IPS-11a (cell line): ENCODE results near the gene ACOT13.
A peak's percentile ranks its signal among the peaks of the same experiment; 100 is the strongest.
"Not testable (repeated sequence)": the region's sequence is repeated elsewhere in the genome, so short reads cannot be mapped to it uniquely, and the experiment has no call there.

ENCODE experiments used
- H3K4me3 ChIP-seq: one replicate; pipeline ENCODE4 v1.5.1; 2013; ENCODE audit warnings: low read depth, low read length, control low read depth

The ACOT13 gene

GRCh38 chr6:24721461-24722215, 54.8 kb downstream of the ACOT13 start:
- peak overlapping the region; percentile 60 for H3K4me3 ChIP-seq

GRCh38 chr6:24723270-24723669, 56.4 kb downstream of the ACOT13 start:
- no peak overlapping the region for H3K4me3 ChIP-seq

GRCh38 chr6:24730653-24731052, 63.8 kb downstream of the ACOT13 start:
- not testable (repeated sequence) for H3K4me3 ChIP-seq

- not testable (repeated sequence) for H3K4me3 ChIP-seq
Observed at GRCh38 chr6:24731456-24732134, 64.7 kb downstream of the ACOT13 start.

GRCh38 chr6:24734166-24734565, 67.3 kb downstream of the ACOT13 start:
- H3K4me3 ChIP-seq, result no peak overlapping the region

- not testable (repeated sequence) for H3K4me3 ChIP-seq
Observed at GRCh38 chr6:24734710-24735109, 67.8 kb downstream of the ACOT13 start.

- H3K4me3 ChIP-seq, result no peak overlapping the region
Observed at GRCh38 chr6:24738741-24739140, 71.9 kb downstream of the ACOT13 start.

GRCh38 chr6:24740861-24741260, 74.0 kb downstream of the ACOT13 start:
- no peak overlapping the region for H3K4me3 ChIP-seq

- H3K4me3 ChIP-seq, result no peak overlapping the region
Observed at GRCh38 chr6:24742216-24742738, 75.4 kb downstream of the ACOT13 start.

GRCh38 chr6:24743265-24743943, 76.5 kb downstream of the ACOT13 start:
- H3K4me3 ChIP-seq, result no peak overlapping the region

GRCh38 chr6:24743944-24744335, 77.1 kb downstream of the ACOT13 start:
- no peak overlapping the region for H3K4me3 ChIP-seq

GRCh38 chr6:24744911-24745310, 78.0 kb downstream of the ACOT13 start:
- no peak overlapping the region for H3K4me3 ChIP-seq

- H3K4me3 ChIP-seq, result no peak overlapping the region
Observed at GRCh38 chr6:24749297-24749696, 82.4 kb downstream of the ACOT13 start.

- not testable (repeated sequence) for H3K4me3 ChIP-seq
Observed at GRCh38 chr6:24750878-24751277, 84.0 kb downstream of the ACOT13 start.

GRCh38 chr6:24752503-24752902, 85.6 kb downstream of the ACOT13 start:
- no peak overlapping the region for H3K4me3 ChIP-seq

- no peak overlapping the region for H3K4me3 ChIP-seq
Observed at GRCh38 chr6:24752917-24753492, 86.1 kb downstream of the ACOT13 start.

- no peak overlapping the region for H3K4me3 ChIP-seq
Observed at GRCh38 chr6:24753545-24753944, 86.7 kb downstream of the ACOT13 start.

- H3K4me3 ChIP-seq, result not testable (repeated sequence)
Observed at GRCh38 chr6:24754378-24754777, 87.5 kb downstream of the ACOT13 start.
